HG03066 (cell line): ENCODE results near the gene TSHZ3.

Source experiments
- ATAC-seq: cut with Tn5 transposase; IDR thresholded peaks from one replicate; pipeline ENCODE4 v1.9.1; 2021; ENCODE audit warnings: low read depth; ENCODE audit not compliant: unreplicated experiment

The TSHZ3 gene

DNA sequence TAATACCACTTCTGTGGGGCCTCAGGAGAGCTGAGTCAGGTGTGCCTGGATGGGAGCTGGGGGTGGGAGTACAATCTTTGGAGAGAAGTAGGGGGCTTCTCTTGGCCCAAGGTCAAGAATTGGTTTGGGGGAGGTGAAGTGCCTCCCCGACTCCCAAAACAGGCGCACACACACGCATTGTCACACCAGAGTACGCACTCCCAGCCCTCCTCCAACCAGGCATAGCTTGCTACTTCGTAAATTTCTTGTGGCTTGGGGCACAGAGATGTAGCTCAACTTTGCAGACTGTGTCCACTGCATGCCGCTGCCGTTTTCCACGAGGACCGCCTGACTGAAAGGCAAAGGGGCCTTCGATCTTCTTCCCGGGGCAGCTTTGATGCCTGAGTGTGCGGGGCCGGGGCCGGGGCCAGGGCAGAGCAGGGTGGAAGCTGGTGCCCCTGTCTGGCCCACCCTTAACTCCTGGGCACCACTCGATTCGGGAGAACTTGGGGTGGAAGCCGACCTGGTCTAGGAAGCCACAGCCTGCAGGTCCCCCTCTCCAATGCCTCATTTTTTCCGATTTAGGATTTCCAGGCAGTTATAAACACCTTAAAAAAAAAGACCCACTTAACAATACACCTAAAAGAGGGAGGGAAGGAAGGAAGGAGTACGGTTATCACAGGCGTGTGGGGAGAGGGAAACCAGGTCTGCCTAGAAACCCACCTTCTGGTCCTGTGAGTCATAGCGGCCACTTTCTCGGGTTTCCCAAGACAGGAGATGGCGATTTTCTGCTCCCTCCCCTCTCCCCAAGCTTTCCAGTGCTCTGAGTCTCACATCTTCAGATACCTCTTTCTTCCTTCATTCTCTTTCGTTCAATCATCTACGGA is 5.8 kb upstream of the TSHZ3 start:
- ATAC-seq, result no peak

DNA sequence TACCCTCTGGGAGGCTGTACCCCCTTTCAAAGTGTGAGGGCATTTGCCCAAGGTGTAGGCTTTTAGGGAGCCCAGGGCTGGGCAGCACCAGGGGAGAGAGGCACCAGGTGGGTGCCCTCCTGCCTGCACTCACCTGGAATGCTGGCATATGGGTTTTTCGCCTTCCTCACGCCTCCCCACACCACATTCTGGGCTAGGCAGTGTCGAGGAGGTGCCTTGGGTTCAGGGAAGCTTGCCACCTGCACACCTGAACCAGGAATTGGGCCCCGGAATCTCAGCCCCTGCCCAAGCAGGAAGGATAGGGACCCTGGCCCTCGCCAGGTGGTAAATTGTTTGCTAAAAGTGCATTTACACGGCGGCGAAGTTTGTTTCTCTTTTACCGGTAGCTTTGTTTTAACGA is 5.1 kb upstream of the TSHZ3 start:
- ATAC-seq, result no peak

- no peak for ATAC-seq
Measured at GRCh38 chr19:31353833-31354232, 4.6 kb upstream of the TSHZ3 start.

- ATAC-seq, result no peak
Measured at GRCh38 chr19:31352782-31353651, 3.8 kb upstream of the TSHZ3 start.

GRCh38 chr19:31352296-31352781 is 3.1 kb upstream of the TSHZ3 start:
- no peak for ATAC-seq

- ATAC-seq, result no peak
Measured at GRCh38 chr19:31351855-31352195, 2.6 kb upstream of the TSHZ3 start.

GRCh38 chr19:31351056-31351854 is 2.0 kb upstream of the TSHZ3 start:
- no peak for ATAC-seq

- no peak for ATAC-seq
Measured at GRCh38 chr19:31350693-31351055, 1.4 kb upstream of the TSHZ3 start.

GRCh38 chr19:31350033-31350692 is 927 bp upstream of the TSHZ3 start:
- ATAC-seq, result no peak

GRCh38 chr19:31348481-31349159 is 616 bp downstream of the TSHZ3 start:
- ATAC-seq, result no peak

DNA sequence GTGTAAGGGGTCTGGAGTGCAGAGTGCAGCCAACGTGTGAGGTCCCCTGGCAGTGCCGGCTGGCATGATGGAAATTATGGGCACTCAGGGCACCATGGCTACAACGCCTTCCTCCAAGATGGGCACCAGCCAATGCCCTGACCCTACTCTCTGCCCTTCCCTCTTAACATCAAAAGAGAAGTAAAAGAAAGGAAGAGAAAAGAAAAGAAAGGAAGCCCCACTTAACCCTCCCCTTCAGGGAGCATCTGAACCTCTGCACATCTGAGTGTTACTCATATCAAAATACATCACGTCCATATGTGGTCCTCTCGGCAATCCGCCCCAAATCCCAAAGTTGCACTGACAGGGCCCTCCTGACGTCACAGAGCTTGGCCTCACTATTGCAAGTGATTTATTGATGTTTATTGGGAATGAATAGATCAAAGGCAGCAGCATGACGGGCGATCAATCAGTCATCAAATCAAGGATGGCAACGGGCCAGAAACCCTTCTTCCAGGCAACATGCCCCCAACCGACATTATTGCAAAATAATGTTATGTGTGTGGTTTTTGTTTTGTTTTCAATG is 1.3 kb downstream of the TSHZ3 start:
- no peak for ATAC-seq

DNA sequence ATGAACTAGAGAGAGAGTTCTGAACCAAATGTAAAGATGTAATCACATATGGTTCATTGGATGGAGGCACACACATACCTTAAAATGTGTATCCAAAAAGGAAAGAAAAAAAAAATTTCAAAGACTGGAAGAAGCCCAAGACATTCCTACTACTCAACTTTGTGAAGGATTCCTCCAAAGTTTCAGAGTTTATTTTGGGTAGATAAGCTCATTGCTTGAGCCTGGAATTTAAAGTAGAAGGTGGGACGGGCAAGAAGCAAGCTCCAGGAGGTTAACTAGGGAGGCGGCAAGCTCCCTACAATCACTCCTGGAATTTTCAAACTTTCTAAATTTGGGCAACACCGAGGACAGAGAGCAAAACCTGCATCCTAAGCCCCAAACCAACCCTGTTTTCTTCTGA is 1.9 kb downstream of the TSHZ3 start:
- no peak for ATAC-seq

DNA sequence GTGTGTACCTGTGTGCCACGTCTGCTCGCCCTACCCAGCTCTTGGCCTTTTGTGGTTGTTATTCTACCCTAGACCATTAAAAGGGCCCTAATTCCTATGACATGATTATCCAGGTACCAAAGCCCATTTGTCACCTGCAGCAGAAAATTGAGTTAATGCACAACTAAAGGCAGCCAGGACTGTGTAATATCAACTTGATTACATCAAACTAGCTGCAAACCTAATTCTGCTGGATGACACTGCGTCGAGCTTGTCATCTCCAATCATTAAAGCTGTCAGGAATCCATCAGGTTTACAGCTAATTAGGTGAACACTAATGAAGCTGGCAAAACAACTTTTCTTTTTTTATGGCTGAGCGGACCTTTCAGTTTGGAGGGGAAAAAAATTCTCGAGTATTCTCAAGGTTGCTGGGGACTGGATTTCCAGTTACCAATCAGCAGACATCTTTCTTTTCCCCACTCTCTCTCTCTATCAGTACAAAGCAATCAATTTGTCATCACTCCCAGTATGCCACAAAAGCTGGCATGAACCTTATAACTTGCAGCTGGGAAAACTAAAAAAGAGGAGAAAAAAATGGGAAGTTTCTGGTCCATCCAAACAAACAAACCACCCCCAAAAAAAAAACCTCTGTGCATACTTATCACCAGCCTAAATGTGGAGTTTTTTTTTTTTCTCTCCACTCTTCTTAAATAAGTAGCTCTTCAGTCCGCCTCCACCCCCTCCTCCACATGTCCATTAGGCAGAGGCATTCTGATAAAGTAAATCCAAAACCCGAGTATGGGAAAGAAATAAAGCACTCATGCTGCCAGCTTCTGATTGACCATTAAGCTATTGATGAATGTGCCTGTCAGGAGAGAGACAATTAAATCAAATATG is 2.8 kb downstream of the TSHZ3 start:
- no peak for ATAC-seq

DNA sequence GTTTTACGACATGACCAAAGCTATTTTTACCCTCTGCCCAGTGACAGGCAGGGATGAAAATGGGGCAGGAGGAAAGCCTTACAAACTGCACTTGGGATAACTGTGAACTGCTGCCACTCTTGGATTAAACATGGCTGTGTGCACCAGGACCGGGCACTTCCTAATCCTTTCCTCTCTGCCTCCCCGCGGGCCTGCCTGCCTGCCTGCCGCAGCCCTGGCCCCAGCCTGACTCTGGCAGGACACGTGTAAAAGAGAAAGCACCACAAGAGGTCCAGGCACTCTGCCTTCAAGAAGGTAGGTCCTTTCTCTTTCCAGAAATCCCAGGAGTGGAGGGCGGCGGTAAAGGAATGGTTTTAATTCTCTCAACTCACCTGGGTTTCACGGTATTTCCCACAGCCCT is 4.8 kb downstream of the TSHZ3 start:
- ATAC-seq, result no peak

DNA sequence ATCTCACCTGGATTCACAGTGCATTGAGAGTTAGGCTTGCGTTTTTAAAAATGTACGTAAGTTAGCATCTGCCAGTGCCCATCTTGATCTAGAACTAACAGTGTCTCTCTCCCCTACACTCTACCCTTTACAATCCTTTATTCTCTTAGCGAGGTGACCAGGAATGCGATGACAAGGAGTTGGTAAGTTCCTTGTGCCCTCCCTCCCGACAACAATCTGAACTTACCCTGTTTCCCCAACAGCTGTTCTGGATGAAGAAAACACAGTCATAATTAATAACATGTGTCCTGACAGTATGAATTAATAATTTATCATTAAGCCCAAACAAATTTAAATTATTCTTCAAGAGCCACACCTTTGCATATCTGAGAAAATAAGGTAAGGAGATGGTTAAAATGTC is 6.3 kb downstream of the TSHZ3 start:
- ATAC-seq, result no peak

- ATAC-seq, result no peak
Measured at GRCh38 chr19:31340042-31341025, 8.9 kb downstream of the TSHZ3 start.

GRCh38 chr19:31339411-31339810 is 9.8 kb downstream of the TSHZ3 start:
- no peak for ATAC-seq
